Measurements from ENCODE around the gene ARHGEF4. TPM values are rescaled to one million over a fixed set of nuclear protein-coding genes. Genes with fewer than 3 reads are reported as not detected.

Gene ARHGEF4
- total and polyA plus RNA-seq, 2 experiments from 2014 or later: 4.6 to 16.6 TPM

DNA sequence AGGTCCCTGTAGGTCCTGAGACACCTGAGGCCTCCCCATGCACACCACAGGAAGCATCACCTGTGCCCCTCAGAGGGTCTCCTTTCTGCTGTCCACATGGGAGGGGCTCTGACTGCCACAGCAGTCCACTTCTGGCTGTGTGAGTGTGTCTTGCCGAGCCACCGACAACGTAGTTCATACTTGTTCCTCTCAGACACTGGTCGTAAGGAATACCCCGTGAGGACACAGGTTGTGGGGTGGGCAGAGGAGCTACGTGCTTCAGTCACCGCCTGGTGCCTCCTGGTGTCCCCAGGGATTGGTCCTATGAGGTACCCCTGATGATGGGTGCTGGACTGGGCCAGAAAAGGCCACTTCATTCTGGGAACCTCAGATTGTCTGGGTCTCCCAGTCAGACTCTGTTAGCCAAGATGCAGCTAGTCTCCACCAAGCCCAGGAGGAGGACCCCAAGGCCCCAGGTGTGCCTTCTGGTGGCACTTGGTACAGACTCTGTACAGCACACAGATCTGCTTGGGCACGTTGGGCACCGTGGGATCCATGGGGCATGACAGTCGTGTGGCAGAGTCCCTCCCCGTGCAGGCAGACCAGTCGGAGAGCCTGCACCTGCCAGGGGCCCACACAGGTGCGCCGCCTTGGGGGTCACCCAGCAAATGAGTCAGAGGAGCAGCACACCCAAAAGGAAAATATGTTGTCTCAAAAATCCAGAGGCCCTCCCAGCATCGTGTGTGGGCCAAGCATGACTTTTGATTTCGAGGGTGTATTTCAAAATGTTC lies 2.5 kb downstream of the ARHGEF4 start:
- peaks cover 7% of the 10 kb centered on the region; the same call in 1 of the 2 replicates for H3K4me1 ChIP-seq (ENCODE audit: insufficient read depth)
- H3K27me3 ChIP-seq (ENCODE audit: insufficient read depth): peaks cover 22% of the 10 kb centered on the region
- H3K79me2 ChIP-seq (replicated peaks; ENCODE audit: insufficient read depth): no peaks in the 10 kb centered on the region
- no peak overlapping the region for H3K27ac ChIP-seq (ENCODE audit: low read depth)
- H3F3A ChIP-seq (replicated peaks; ENCODE audit: low read depth): no peaks in the 10 kb centered on the region
- Mint-ChIP-seq H3K9me3 (no peaks in the 10 kb centered on the region), H3K4me3 (no peak overlapping the region), H3K27ac (no peak overlapping the region), H3K36me3 (ENCODE audit: low read depth) (no peaks in the 10 kb centered on the region), H3K27me3 (ENCODE audit: insufficient read depth, low read depth, poor library complexity) (peaks cover 25% of the 10 kb centered on the region), H3K4me1 (peaks cover 12% of the 10 kb centered on the region)
- DNase-seq (ENCODE audit: low spot score) (no peak), ATAC-seq (no peak)
- H3K4me2 ChIP-seq: no peak overlapping the region
- no peaks in the 10 kb centered on the region for H3K36me3 ChIP-seq (ENCODE audit: insufficient read depth)
- no peaks in the 10 kb centered on the region for H4K20me1 ChIP-seq (replicated peaks; ENCODE audit: insufficient read depth)
- no peaks in the 10 kb centered on the region for H3K9me2 ChIP-seq (ENCODE audit: insufficient read depth)
- H3K4me3 ChIP-seq: no peak overlapping the region
- H2AFZ ChIP-seq: no peak overlapping the region
- TF ChIP-seq, protein P1, sequence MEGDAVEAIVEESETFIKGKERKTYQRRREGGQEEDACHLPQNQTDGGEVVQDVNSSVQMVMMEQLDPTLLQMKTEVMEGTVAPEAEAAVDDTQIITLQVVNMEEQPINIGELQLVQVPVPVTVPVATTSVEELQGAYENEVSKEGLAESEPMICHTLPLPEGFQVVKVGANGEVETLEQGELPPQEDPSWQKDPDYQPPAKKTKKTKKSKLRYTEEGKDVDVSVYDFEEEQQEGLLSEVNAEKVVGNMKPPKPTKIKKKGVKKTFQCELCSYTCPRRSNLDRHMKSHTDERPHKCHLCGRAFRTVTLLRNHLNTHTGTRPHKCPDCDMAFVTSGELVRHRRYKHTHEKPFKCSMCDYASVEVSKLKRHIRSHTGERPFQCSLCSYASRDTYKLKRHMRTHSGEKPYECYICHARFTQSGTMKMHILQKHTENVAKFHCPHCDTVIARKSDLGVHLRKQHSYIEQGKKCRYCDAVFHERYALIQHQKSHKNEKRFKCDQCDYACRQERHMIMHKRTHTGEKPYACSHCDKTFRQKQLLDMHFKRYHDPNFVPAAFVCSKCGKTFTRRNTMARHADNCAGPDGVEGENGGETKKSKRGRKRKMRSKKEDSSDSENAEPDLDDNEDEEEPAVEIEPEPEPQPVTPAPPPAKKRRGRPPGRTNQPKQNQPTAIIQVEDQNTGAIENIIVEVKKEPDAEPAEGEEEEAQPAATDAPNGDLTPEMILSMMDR (conservative IDR thresholded peaks at IDR 0.05; ENCODE audit: low read depth in 2 of 2): no peak
- TF ChIP-seq STAT1 (IDR thresholded peaks at IDR 0.05; ENCODE audit: unreplicated experiment) (no peak), EZH2phosphoT487 (IDR thresholded peaks at IDR 0.05; ENCODE audit: unreplicated experiment) (no peak), JUNB (IDR thresholded peaks at IDR 0.05; ENCODE audit: unreplicated experiment) (no peak), EZH2 (IDR thresholded peaks at IDR 0.05; ENCODE audit: low read depth, unreplicated experiment) (no peak), POLR2AphosphoS5 (IDR thresholded peaks at IDR 0.05; ENCODE audit: low read depth) (no peak), ZNF114 (CRISPR knock-in tag; IDR thresholded peaks at IDR 0.05) (no peak), NANOG (IDR thresholded peaks at IDR 0.05; ENCODE audit: borderline replicate concordance) (no peak), CREB1 (CRISPR knock-in tag; IDR thresholded peaks at IDR 0.05; ENCODE audit: low read depth) (no peak), ZNF331 (CRISPR knock-in tag; IDR thresholded peaks at IDR 0.05; ENCODE audit: low read depth) (no peak)
- TF ChIP-seq, protein P2, sequence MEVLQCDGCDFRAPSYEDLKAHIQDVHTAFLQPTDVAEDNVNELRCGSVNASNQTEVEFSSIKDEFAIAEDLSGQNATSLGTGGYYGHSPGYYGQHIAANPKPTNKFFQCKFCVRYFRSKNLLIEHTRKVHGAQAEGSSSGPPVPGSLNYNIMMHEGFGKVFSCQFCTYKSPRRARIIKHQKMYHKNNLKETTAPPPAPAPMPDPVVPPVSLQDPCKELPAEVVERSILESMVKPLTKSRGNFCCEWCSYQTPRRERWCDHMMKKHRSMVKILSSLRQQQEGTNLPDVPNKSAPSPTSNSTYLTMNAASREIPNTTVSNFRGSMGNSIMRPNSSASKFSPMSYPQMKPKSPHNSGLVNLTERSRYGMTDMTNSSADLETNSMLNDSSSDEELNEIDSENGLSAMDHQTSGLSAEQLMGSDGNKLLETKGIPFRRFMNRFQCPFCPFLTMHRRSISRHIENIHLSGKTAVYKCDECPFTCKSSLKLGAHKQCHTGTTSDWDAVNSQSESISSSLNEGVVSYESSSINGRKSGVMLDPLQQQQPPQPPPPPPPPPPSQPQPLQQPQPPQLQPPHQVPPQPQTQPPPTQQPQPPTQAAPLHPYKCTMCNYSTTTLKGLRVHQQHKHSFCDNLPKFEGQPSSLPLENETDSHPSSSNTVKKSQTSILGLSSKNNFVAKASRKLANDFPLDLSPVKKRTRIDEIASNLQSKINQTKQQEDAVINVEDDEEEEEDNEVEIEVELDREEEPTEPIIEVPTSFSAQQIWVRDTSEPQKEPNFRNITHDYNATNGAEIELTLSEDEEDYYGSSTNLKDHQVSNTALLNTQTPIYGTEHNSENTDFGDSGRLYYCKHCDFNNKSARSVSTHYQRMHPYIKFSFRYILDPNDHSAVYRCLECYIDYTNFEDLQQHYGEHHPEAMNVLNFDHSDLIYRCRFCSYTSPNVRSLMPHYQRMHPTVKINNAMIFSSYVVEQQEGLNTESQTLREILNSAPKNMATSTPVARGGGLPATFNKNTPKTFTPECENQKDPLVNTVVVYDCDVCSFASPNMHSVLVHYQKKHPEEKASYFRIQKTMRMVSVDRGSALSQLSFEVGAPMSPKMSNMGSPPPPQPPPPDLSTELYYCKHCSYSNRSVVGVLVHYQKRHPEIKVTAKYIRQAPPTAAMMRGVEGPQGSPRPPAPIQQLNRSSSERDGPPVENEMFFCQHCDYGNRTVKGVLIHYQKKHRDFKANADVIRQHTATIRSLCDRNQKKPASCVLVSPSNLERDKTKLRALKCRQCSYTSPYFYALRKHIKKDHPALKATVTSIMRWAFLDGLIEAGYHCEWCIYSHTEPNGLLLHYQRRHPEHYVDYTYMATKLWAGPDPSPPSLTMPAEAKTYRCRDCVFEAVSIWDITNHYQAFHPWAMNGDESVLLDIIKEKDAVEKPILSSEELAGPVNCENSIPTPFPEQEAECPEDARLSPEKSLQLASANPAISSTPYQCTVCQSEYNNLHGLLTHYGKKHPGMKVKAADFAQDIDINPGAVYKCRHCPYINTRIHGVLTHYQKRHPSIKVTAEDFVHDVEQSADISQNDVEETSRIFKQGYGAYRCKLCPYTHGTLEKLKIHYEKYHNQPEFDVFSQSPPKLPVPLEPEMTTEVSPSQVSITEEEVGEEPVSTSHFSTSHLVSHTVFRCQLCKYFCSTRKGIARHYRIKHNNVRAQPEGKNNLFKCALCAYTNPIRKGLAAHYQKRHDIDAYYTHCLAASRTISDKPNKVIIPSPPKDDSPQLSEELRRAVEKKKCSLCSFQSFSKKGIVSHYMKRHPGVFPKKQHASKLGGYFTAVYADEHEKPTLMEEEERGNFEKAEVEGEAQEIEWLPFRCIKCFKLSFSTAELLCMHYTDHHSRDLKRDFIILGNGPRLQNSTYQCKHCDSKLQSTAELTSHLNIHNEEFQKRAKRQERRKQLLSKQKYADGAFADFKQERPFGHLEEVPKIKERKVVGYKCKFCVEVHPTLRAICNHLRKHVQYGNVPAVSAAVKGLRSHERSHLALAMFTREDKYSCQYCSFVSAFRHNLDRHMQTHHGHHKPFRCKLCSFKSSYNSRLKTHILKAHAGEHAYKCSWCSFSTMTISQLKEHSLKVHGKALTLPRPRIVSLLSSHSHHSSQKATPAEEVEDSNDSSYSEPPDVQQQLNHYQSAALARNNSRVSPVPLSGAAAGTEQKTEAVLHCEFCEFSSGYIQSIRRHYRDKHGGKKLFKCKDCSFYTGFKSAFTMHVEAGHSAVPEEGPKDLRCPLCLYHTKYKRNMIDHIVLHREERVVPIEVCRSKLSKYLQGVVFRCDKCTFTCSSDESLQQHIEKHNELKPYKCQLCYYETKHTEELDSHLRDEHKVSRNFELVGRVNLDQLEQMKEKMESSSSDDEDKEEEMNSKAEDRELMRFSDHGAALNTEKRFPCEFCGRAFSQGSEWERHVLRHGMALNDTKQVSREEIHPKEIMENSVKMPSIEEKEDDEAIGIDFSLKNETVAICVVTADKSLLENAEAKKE (CRISPR knock-in tag; IDR thresholded peaks at IDR 0.05): no peak
- TF ChIP-seq, protein P3, sequence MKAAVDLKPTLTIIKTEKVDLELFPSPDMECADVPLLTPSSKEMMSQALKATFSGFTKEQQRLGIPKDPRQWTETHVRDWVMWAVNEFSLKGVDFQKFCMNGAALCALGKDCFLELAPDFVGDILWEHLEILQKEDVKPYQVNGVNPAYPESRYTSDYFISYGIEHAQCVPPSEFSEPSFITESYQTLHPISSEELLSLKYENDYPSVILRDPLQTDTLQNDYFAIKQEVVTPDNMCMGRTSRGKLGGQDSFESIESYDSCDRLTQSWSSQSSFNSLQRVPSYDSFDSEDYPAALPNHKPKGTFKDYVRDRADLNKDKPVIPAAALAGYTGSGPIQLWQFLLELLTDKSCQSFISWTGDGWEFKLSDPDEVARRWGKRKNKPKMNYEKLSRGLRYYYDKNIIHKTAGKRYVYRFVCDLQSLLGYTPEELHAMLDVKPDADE (IDR thresholded peaks at IDR 0.05): no peak
- TF ChIP-seq, protein P4, sequence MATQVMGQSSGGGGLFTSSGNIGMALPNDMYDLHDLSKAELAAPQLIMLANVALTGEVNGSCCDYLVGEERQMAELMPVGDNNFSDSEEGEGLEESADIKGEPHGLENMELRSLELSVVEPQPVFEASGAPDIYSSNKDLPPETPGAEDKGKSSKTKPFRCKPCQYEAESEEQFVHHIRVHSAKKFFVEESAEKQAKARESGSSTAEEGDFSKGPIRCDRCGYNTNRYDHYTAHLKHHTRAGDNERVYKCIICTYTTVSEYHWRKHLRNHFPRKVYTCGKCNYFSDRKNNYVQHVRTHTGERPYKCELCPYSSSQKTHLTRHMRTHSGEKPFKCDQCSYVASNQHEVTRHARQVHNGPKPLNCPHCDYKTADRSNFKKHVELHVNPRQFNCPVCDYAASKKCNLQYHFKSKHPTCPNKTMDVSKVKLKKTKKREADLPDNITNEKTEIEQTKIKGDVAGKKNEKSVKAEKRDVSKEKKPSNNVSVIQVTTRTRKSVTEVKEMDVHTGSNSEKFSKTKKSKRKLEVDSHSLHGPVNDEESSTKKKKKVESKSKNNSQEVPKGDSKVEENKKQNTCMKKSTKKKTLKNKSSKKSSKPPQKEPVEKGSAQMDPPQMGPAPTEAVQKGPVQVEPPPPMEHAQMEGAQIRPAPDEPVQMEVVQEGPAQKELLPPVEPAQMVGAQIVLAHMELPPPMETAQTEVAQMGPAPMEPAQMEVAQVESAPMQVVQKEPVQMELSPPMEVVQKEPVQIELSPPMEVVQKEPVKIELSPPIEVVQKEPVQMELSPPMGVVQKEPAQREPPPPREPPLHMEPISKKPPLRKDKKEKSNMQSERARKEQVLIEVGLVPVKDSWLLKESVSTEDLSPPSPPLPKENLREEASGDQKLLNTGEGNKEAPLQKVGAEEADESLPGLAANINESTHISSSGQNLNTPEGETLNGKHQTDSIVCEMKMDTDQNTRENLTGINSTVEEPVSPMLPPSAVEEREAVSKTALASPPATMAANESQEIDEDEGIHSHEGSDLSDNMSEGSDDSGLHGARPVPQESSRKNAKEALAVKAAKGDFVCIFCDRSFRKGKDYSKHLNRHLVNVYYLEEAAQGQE (IDR thresholded peaks at IDR 0.05; ENCODE audit: unreplicated experiment): no peak

All from GM23338 (cell line).